Stimulated activated CD8-positive, alpha-beta memory T cell treated with anti-CD3 and anti-CD28 coated beads, Interleukin-15, amount 100 ng/mL, for 1 hour (primary cell): Measurements from ENCODE around the gene ATP8A2.
"Not testable (repeated sequence)": the region's sequence is repeated elsewhere in the genome, so short reads cannot be mapped to it uniquely, and the experiment has no call there.

Experiments
- DNase-seq: peaks from one replicate; pipeline ENCODE4 v3.0.0-alpha.2; 2020; ENCODE audit warnings: low read depth

ATP8A2 gene

GRCh38 chr13:25463496-25463895, 91.7 kb downstream of the ATP8A2 start:
- DNase-seq = no peak

- no peak for DNase-seq
Measured at GRCh38 chr13:25466880-25467279, 95.1 kb downstream of the ATP8A2 start.

- no peak for DNase-seq
Measured at GRCh38 chr13:25468325-25469168, 96.8 kb downstream of the ATP8A2 start.

- DNase-seq = no peak
Measured at GRCh38 chr13:25469169-25469525, 97.4 kb downstream of the ATP8A2 start.

DNA sequence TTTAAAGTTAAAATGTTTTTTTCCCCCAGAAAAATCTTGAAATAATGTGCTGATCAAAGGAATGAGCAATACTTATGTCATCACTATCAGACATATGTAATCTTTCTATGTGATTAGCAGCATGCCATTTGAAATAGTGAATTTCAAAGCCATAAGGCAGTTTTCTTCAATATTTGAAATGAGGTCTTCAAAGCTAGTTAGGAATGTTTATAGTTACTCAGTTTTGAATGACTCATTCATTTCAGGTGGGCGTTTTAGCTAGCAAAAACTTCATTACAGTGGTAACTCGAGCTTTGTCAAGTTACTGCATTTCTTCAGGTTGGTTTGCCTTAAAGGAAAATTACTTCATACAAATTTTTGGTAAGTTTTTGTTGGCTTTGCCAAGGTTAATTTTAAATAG, 102.1 kb downstream of the ATP8A2 start:
- no peak for DNase-seq

DNA sequence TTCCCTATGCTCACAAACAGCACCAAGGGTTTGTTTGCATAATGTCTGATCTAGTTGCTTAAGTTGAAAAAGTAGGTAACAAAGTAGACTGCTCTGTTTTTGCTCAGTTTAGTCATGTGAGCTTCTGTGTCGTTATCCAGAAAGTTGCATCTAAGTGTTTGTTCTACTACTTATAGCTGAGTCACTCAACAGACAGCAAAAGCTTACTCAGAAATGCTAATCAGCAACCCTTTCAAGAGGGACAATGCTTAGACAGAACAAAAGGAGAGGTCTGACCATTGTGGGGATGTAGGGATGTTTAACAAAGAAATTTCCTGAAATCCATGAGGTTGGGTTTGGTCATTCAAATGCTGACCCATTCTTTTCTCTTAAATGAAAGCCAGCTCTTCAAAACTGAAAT, 106.4 kb downstream of the ATP8A2 start:
- DNase-seq = no peak

DNA sequence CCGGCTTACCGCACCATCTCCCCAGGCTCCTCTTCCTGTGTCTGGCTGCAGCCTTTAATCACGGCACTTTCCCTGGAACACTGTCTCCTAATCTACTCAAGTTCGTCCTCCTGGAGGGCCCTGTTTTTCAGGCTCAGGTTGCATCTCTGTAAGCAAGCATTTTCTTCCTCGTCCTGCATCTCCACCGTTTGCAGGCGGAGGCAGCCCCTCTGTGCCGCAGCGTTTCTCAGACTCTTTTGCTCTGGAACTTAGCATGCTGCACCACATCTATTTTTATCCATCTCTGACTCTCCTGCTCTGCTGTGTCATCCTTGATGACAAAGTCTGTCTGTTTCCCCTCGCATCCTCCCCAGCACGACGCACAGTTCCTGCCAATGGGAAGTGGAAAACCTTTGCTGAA, 117.5 kb downstream of the ATP8A2 start:
- no peak for DNase-seq

- no peak for DNase-seq
Measured at GRCh38 chr13:25490236-25490635, 118.5 kb downstream of the ATP8A2 start.

DNA sequence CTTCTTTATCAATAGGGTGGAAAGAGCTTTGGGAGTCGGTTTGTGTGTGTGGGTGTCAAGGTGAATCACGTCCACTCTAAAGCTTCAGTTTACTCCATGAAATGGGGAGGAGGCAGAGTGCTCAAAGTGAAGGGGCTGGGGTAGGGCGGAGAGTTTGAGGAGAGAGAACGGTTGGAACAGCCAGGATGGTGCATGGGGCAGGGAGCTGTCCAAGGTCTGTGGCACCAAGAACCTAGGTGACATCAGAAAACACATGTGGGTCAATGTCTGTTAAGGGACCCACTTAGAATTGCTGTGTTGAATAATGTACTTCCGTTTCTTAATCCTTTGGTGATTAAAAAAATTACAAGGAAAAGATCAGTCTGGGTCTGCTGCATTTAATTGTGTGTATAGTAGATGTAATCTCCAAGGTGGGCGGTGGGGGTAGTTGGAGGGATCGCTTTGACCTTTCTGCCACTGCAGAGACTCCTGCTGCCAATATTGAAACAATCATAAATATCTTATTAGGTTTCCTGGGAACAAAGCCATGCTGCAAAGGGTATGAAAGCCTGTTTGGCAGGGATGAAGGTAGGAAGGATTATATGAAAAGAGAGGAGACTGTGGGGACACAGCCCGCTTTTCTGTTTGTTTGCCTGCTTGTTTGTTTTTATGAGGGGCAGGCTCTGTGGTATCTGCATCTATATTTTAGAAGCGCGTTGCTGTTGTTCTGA, 122.3 kb downstream of the ATP8A2 start:
- DNase-seq = no peak

DNA sequence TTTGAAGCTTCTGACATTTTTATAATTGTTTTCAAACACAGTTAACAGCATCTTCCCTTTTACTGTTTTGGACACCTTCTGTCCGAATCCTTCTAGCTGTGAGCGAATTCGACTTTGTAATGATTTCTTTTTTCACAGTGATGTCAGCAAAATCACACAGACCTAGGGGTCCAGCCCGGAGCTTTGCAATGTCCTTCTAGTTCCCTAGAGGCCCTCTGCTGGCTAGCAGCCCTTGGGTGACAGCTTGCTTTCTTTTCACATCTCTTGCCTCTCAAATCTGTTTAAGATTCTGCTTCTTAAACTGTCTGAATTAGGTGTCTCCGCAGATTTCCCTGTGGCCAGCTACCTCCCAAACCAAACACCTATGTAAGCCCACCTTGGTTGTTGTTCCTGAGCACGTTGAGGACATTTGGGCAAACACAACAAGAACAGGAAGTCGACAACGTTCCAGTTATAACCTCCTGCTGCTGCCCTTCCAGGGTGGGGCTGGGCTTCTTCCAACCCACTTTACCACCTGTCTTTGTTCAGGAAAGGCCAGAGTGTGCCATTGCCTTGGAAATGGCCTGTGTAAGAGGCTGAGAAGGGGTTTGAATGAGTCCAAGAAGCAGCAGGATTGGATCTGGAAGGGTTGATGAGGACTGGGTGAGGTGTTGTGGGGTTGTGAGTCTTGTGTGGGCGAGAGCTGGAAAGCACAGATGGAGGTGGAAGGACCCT, 123.1 kb downstream of the ATP8A2 start:
- DNase-seq = no peak

DNA sequence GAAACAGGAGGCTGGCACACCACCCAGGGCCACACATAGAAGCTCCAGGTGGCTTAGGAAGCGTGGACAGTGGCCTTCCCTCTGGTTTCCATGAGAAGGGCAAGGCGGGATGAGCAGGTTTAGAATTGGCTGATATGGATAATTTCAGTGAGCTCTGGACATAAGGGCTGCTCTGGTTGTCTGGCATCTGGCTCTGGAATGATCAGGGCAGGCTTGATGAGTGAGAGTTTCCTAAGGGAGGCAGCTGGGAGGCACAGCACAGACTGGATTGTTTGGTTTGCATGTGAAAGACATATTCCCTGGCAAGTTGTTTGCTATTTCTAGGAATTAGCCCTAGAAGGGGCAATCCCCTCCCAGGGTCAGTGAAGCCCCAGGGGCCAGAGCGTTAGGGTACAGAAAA, 129.5 kb downstream of the ATP8A2 start:
- no peak for DNase-seq

- DNase-seq = no peak
Measured at GRCh38 chr13:25502031-25502430, 130.3 kb downstream of the ATP8A2 start.

GRCh38 chr13:25502551-25502950, 130.8 kb downstream of the ATP8A2 start:
- no peak for DNase-seq

DNA sequence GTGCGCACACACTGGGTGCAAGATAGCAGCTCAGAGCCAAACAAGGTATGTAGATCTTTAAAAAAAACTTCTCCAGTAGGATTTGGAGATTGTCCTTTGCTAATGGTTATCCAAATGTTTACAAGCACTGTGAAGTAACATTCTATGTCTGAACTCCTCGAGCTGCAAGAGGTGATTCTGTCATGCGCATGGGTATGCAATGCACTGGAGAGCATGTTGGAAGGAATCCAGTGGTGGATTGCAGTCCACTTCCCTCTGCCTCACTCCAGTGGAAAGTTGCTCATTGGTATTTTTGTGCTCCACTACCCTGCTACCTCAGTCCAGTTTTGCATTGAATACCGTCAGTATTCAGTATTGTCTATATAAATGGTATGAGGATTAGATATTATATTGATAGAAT, 132.1 kb downstream of the ATP8A2 start:
- no peak for DNase-seq

- no peak for DNase-seq
Measured at GRCh38 chr13:25507841-25508240, 136.1 kb downstream of the ATP8A2 start.

GRCh38 chr13:25513060-25513459, 141.3 kb downstream of the ATP8A2 start:
- DNase-seq = not testable (repeated sequence)

DNA sequence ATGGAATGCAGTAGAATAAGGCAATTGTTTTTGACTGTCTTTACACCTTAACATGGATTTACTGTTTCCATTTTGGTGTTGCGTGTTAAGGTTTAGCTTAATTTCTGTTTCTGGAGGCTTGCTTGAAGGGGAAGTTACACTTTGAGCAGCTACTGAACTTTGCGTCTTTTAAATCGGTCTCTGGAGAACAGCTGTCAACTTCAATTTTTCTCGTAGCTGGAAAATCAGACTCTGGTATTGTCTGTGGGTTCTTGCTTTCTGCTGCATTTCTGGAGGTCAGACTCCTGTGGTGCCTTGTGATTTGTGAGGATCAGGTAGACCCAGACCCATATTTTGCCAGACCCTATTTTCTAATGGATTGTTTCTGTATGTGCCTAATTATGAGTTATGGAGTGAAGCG, 146.7 kb downstream of the ATP8A2 start:
- no peak for DNase-seq

GRCh38 chr13:25525884-25526283, 154.1 kb downstream of the ATP8A2 start:
- no peak for DNase-seq

GRCh38 chr13:25528266-25528665, 156.5 kb downstream of the ATP8A2 start:
- DNase-seq = no peak

DNA sequence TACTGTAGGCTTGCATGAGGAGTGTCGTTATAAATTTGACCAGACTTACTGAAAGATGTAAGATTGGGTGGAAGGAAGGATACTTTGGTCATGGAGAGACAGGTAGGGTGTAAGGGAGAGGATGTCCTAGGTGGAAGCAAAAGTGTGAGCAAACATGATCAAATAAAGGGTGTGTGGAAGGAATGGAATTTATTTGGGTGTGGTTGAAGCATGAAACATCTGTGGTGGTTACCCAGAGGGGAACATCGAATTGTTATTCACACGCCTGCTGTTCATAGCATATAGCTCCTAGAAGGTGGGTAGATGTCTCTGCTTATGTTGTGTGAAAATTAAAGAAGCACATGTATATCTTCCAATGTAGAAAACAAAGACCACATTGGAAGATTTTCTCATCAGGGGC, 157.7 kb downstream of the ATP8A2 start:
- no peak for DNase-seq

GRCh38 chr13:25538276-25538675, 166.5 kb downstream of the ATP8A2 start:
- no peak for DNase-seq

GRCh38 chr13:25541434-25542123, 169.8 kb downstream of the ATP8A2 start:
- DNase-seq = no peak
